ENCODE data around the gene MRC1.

- TF ChIP-seq CTCF (conservative IDR thresholded peaks at IDR 0.05; ENCODE audit: low read length), result peak; percentile 63
- no peak for TF ChIP-seq EZH2phosphoT487 (IDR thresholded peaks at IDR 0.05; ENCODE audit: borderline replicate concordance)
Measured at GRCh38 chr10:17801507-17801906, 7.6 kb upstream of the MRC1 start.

Data from Loucy (cell line).